ENCODE measurements around the gene CYSTM1.

- TF ChIP-seq CTCF (IDR thresholded peaks at IDR 0.05 in 8 of 11, conservative IDR thresholded peaks at IDR 0.05 in 3 of 11) (no peak), POLR2AphosphoS5 (IDR thresholded peaks at IDR 0.05) (no peak), POLR2A (IDR thresholded peaks at IDR 0.05) (no peak)
Observed at GRCh38 chr5:140208065-140208464, 33.1 kb downstream of the CYSTM1 start.
